ENCODE results near the gene WNT3A. TPM values are rescaled to one million over a fixed set of nuclear protein-coding genes. Genes with fewer than 3 reads are reported as not detected.

WNT3A gene
- total RNA-seq, 4 donors from 2014 or later = not detected

DNA sequence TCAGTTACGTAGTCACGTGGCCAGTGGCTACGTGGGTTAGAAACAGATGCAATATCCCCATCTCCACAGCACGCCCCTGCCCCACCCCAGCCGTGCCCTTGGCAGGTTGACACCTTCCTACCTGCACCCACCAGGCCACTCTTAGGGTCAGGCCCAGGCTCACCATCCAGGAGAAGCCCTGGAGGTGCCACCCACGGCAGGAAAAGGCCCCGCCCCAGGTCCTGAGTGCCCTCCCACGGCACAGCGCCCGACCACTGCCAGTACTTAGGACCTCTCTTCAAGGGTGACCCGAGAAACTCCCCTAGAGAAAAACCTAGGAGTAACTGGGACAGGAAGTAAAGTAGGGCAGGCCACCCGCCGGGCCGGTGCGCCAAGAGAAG lies 94.8 kb downstream of the WNT3A start:
- H3K9me3 ChIP-seq = no peaks in the 10 kb centered on the region
- WGBS, 2 donors (ENCODE audit: low coverage in 1 of 2) = 29% methylated on average over 15 of the region's 15 CpGs; no CpG with 5 or more reads in 1 of the 2 donors
- in situ Hi-C loops (cut with MboI; ENCODE audit: low pct_ligation_motif_present in 1 of 4, low pct_unique_long_range_greater_than_20kb in 1 of 4, low sequenced_read_pairs in 3 of 4) (no loop called here), intact Hi-C loops (cut with DNase I; ENCODE audit: low total_unique reads) (loop anchor here (1.0 kb wide), 1 partner anchor 17 kb away; no protein-coding TSS in a partner anchor)
- peaks cover 0 to 21% (median 7%) of the 10 kb centered on the region in 4 donors for H3K36me3 ChIP-seq
- H3K4me3 ChIP-seq = peak overlapping the region; percentile 77 to 84 (median 80)
- H3K27ac ChIP-seq = peak overlapping the region; percentile 93 to 98 (median 95)
- H3K27me3 ChIP-seq = no peaks in the 10 kb centered on the region
- peaks cover 10 to 25% (median 20%) of the 10 kb centered on the region in 4 donors for H3K4me1 ChIP-seq
- DNase-seq = no peak
- no peak for TF ChIP-seq EP300 (IDR thresholded peaks at IDR 0.05; ENCODE audit: low read depth)
- TF ChIP-seq, protein P1, sequence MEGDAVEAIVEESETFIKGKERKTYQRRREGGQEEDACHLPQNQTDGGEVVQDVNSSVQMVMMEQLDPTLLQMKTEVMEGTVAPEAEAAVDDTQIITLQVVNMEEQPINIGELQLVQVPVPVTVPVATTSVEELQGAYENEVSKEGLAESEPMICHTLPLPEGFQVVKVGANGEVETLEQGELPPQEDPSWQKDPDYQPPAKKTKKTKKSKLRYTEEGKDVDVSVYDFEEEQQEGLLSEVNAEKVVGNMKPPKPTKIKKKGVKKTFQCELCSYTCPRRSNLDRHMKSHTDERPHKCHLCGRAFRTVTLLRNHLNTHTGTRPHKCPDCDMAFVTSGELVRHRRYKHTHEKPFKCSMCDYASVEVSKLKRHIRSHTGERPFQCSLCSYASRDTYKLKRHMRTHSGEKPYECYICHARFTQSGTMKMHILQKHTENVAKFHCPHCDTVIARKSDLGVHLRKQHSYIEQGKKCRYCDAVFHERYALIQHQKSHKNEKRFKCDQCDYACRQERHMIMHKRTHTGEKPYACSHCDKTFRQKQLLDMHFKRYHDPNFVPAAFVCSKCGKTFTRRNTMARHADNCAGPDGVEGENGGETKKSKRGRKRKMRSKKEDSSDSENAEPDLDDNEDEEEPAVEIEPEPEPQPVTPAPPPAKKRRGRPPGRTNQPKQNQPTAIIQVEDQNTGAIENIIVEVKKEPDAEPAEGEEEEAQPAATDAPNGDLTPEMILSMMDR (IDR thresholded peaks at IDR 0.05) = no peak
- TF ChIP-seq POLR2AphosphoS5 (IDR thresholded peaks at IDR 0.05) = no peak
- no peak for TF ChIP-seq POLR2A (IDR thresholded peaks at IDR 0.05)

DNA sequence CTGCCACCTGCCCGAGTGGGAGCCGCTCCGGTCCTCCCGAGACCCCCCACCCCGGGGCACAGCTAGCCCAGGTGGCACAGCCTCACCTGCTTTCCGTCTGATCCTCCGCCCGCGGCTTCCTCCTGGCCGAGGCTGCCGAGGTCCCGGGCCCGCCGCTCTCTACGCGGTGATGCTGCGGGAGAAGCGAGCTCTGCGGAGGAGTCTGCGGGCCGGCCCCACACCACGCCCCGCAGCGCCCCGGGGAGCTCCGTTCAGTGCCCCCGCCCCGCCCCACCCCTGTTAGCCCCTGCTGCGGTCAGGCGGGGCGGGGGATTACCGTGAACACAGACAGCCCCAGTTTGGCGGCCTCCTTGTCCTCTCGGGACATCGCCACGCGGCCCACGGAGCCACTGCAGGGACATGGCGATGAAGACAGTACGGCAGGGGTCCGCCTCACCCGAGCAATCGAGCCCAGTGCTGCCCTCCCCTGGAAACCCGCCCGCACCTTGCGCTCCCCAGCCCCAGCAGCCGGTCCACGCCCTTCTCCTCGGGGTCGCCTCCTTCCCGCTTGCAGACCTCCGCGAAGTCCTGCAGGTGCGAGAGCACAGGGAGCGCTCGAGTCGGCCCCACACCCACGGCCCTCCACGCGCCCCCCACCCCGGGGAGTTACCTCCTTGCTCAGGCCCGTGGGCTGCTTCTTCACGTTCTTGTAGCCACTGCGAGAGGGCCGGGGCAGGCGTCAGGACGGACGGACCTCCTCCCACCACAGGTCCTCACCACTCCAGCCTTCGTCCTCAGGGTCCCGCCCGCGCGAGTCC lies 95.4 kb downstream of the WNT3A start:
- intact Hi-C loops (cut with DNase I; ENCODE audit: low total_unique reads) = loop anchor here (1.0 kb wide), 1 partner anchor 18 kb away; no protein-coding TSS in a partner anchor
- in situ Hi-C loops (cut with MboI; ENCODE audit: low pct_ligation_motif_present in 1 of 4, low pct_unique_long_range_greater_than_20kb in 1 of 4, low sequenced_read_pairs in 3 of 4) = no loop called here
- Histone ChIP-seq H3K9me3 (no peaks in the 10 kb centered on the region), H3K36me3 (peaks cover 0 to 21% (median 7%) of the 10 kb centered on the region in 4 donors), H3K4me1 (peaks cover 10 to 22% (median 20%) of the 10 kb centered on the region in 4 donors), H3K27me3 (no peaks in the 10 kb centered on the region), H3K27ac (peak overlapping the region; percentile 93 to 98 (median 95)), H3K4me3 (peak overlapping the region; percentile 77 to 84 (median 80))
- WGBS, 2 donors (ENCODE audit: low coverage in 1 of 2) = 4% methylated on average over 46 of the region's 73 CpGs; no CpG with 5 or more reads in 1 of the 2 donors
- TF ChIP-seq, protein P1 (IDR thresholded peaks at IDR 0.05) = peak in 2 of 5 experiments; percentile 19 to 23
- no peak for TF ChIP-seq EP300 (IDR thresholded peaks at IDR 0.05; ENCODE audit: low read depth)
- DNase-seq = peak; percentile 71

DNA sequence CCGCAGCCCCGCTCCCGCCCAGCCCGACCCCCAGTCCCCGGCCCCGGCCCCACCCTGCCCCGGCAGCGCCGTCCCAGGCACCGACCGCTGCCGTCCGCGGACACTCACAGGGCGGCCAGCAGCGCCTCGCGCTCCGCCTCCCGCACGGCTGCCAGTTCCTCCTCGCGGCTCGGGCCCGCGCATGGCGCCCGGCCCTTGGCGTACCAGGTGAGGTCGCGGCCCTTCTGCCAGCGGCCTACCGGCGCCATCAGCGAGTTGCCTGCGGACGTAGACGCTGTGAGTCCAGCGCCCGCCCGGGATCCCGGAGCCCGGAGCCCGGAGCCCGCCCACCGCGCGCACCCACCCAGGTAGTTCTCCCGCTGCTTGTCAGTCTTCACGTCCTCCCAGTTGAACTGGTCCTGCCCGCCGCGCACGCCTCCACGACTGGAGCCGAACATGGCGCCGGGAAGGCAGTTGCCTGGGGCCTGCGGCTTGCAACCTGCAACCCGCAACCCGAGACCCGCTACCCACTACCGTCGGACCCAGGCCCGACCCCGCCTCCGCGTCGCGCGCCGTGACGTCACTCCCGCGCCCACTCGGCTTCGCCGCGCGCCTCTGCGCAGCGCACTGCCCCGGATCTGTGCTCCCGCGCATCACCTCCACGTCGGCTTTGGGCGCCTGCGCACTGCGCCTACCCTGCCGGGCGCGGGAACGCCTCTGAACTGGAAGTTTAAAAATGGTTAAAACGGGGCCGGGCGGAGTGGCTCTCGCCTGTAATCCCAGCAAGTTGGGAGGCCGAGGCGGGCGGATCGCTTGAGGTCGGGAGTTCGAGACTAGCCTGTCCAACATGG lies 96.2 kb downstream of the WNT3A start, which contains the start of gene C1orf35:
Gene C1orf35 (minus strand): TSS at position 535 of the 830 bp plus-strand sequence. CDS start 98 bp downstream, at position 437.
- in situ Hi-C loops (cut with MboI; ENCODE audit: low pct_ligation_motif_present in 1 of 4, low pct_unique_long_range_greater_than_20kb in 1 of 4, low sequenced_read_pairs in 3 of 4) (no loop called here), intact Hi-C loops (cut with DNase I; ENCODE audit: low total_unique reads) (no loop called here)
- Histone ChIP-seq H3K36me3 (peaks cover 0 to 14% (median 7%) of the 10 kb centered on the region in 4 donors), H3K9me3 (no peaks in the 10 kb centered on the region), H3K4me3 (peak within 1 kb of the TSS; percentile 77 to 84 (median 80)), H3K27ac (peak within 1 kb of the TSS; percentile 93 to 98 (median 95)), H3K4me1 (peaks cover 12 to 27% (median 23%) of the 10 kb centered on the region in 4 donors), H3K27me3 (no peaks in the 10 kb centered on the region)
- TF ChIP-seq, protein P1 (IDR thresholded peaks at IDR 0.05) = peak in 1 of 5 experiments; percentile 28
- no peak for TF ChIP-seq EP300 (IDR thresholded peaks at IDR 0.05; ENCODE audit: low read depth)
- TF ChIP-seq POLR2AphosphoS5 (IDR thresholded peaks at IDR 0.05) = peak; percentile 88 to 91 (median 90)
- TF ChIP-seq POLR2A (IDR thresholded peaks at IDR 0.05) = peak; percentile 78
- 0% methylated on average over 51 of the region's 104 CpGs; no CpG with 5 or more reads in 1 of the 2 donors for WGBS, 2 donors (ENCODE audit: low coverage in 1 of 2)
- peak; percentile 96 for DNase-seq

Measured in transverse colon (tissue), 4 donors.